GM12878 (cell line): Measurements from ENCODE around the gene USP28. TPM values are rescaled to one million over a fixed set of nuclear protein-coding genes. Genes with fewer than 3 reads are reported as not detected.
A peak's percentile ranks its signal among the peaks of the same experiment; 100 is the strongest.

Source experiments
- ATAC-seq: fragments of 200-7000 bp; cut with Tn5 transposase; 3 replicates; pipeline ENCODE4 v1.9.1; 2020; ENCODE audit warnings: mild to moderate bottlenecking, moderate library complexity
- BruUV-seq: library from RNA; stranded (reverse); fragments of 400-500 nt; replicated peaks from 2 replicates; lab custom pipeline; 2021; lab: Mats Ljungman, UMichigan
- CTCF ChIA-PET: fragments of 300-600 bp; sonication (Branson Sonifier 250); formaldehyde crosslinking; extraction: SDS; loops from one replicate; lab custom pipeline; 2021; ENCODE audit warnings: inconsistent platforms; lab: Yijun Ruan, JAX
- POLR2A ChIA-PET: fragments of 350-600 bp; formaldehyde crosslinking; extraction: SDS; loops from one replicate; lab custom pipeline; 2021; ENCODE audit warnings: inconsistent platforms; lab: Charles Lee
- RAD21 ChIA-PET: fragments of 300-600 bp; sonication (Branson Sonifier 250); formaldehyde crosslinking; loops from one replicate; lab custom pipeline; 2023; ENCODE audit warnings: antibody characterized with exemption; ENCODE audit not compliant: unreplicated experiment; lab: Charles Lee
- SMC1A ChIA-PET: fragments of 300-600 bp; sonication (Branson Sonifier 250); formaldehyde crosslinking; loops from one replicate; lab custom pipeline; 2023; ENCODE audit not compliant: unreplicated experiment, uncharacterized antibody; lab: Charles Lee
- DNase-seq: peaks from one replicate; pipeline ENCODE4 v3.0.0-alpha.2; 2011; ENCODE audit warnings: low read depth, low spot score
- FAIRE-seq: peaks from 3 replicates; lab custom pipeline; 2011; peaks lifted over from hg19 to GRCh38; lab: Jason Lieb, UNC
- H2AFZ ChIP-seq: 2 replicates; pipeline ENCODE4 v1.6.0; 2011; ENCODE audit warnings: low read depth, low read length, control low read depth; ENCODE audit not compliant: control insufficient read depth
- H3K27ac ChIP-seq: 2 replicates; pipeline ENCODE4 v1.5.1; 2011; ENCODE audit warnings: control low read depth; ENCODE audit not compliant: control insufficient read depth, insufficient read depth
- H3K27me3 ChIP-seq, 2 experiments: replicated peaks in 1 of 2; 2 replicates each; pipeline versions ENCODE4 v1.6.0 to v1.6.1; 2011; ENCODE audit warnings: low read length in 1 of 2; ENCODE audit not compliant: control insufficient read depth in 2 of 2, insufficient read depth in 2 of 2
- H3K36me3 ChIP-seq, 2 experiments: 2 replicates each; pipeline ENCODE4 v1.5.1; 2011; ENCODE audit warnings: low read length in 1 of 2; ENCODE audit not compliant: control insufficient read depth in 2 of 2, insufficient read depth in 2 of 2
- H3K4me1 ChIP-seq: 2 replicates; pipeline ENCODE4 v1.6.1; 2011; ENCODE audit warnings: mild to moderate bottlenecking, low read length, moderate library complexity, mixed read lengths; ENCODE audit not compliant: control insufficient read depth, insufficient read depth
- H3K4me2 ChIP-seq: 2 replicates; pipeline ENCODE4 v1.6.0; 2011; ENCODE audit warnings: control low read depth; ENCODE audit not compliant: control insufficient read depth, insufficient read depth
- H3K4me3 ChIP-seq: fragments of 200-600 bp; sonication (generic); 2 replicates; pipeline ENCODE4 v1.5.1; 2016
- H3K79me2 ChIP-seq: 2 replicates; pipeline ENCODE4 v1.6.0; 2011; ENCODE audit warnings: low read length; ENCODE audit not compliant: control insufficient read depth, insufficient read depth
- H3K9ac ChIP-seq: 2 replicates; pipeline ENCODE4 v1.8.0; 2011; ENCODE audit warnings: low read length, control low read depth, mixed read lengths; ENCODE audit not compliant: control insufficient read depth, insufficient read depth
- H3K9me3 ChIP-seq: replicated peaks from 3 replicates; pipeline ENCODE4 v1.5.1; 2011; ENCODE audit warnings: mild to moderate bottlenecking, low read length; ENCODE audit not compliant: control insufficient read depth, insufficient read depth
- H4K20me1 ChIP-seq: 2 replicates; pipeline ENCODE4 v1.6.0; 2011; ENCODE audit not compliant: control insufficient read depth, insufficient read depth
- ASH2L ChIP-seq: fragments of 300-600, 200-600 bp; sonication (generic); IDR thresholded peaks from 2 replicates; pipeline ENCODE4 v1.6.1; 2017; ENCODE audit warnings: low read depth, mild to moderate bottlenecking, borderline replicate concordance
- BACH1 ChIP-seq: fragments of 450-650 bp; IDR thresholded peaks from 2 replicates; pipeline ENCODE4 v1.6.1; 2017; ENCODE audit warnings: mild to moderate bottlenecking, borderline replicate concordance
- CBX5 ChIP-seq: sonication (generic); IDR thresholded peaks from 2 replicates; pipeline ENCODE4 v1.6.1; 2016; ENCODE audit warnings: low read depth, moderate library complexity, mild to moderate bottlenecking, inconsistent platforms
- CREM ChIP-seq: IDR thresholded peaks from 2 replicates; pipeline ENCODE4 v1.6.1; 2014; ENCODE audit warnings: antibody characterized with exemption, low read depth
- FOXK2 ChIP-seq: fragments of 450-650 bp; IDR thresholded peaks from 2 replicates; pipeline ENCODE4 v1.6.1; 2017; ENCODE audit warnings: mild to moderate bottlenecking, moderate library complexity
- IKZF1 ChIP-seq: fragments of 450-650 bp; conservative IDR thresholded peaks from 2 replicates; pipeline ENCODE4 v1.6.1; 2017; ENCODE audit warnings: antibody characterized with exemption, mild to moderate bottlenecking
- KAT2A ChIP-seq: conservative IDR thresholded peaks from 2 replicates; pipeline ENCODE4 v1.6.1; 2011; ENCODE audit warnings: low read depth, low read length; ENCODE audit not compliant: control insufficient read depth
- MAX ChIP-seq: IDR thresholded peaks from 2 replicates; pipeline ENCODE4 v1.6.1; 2012; ENCODE audit warnings: low read depth, low read length, improper control_type of control experiment
- NFXL1 ChIP-seq: fragments of 450-650 bp; IDR thresholded peaks from 2 replicates; pipeline ENCODE4 v1.6.1; 2017; ENCODE audit warnings: antibody characterized with exemption, mild to moderate bottlenecking, borderline replicate concordance
- POLR2A ChIP-seq: IDR thresholded peaks from 2 replicates; pipeline ENCODE4 v1.6.1; 2011; ENCODE audit warnings: low read depth, mild to moderate bottlenecking, low read length
- SKIL ChIP-seq: fragments of 450-650 bp; IDR thresholded peaks from 2 replicates; pipeline ENCODE4 v1.6.1; 2017; ENCODE audit warnings: mild to moderate bottlenecking, low read depth, inconsistent platforms; ENCODE audit not compliant: poor library complexity, severe bottlenecking
- SMAD1 ChIP-seq: fragments of 450-650 bp; IDR thresholded peaks from 2 replicates; pipeline ENCODE4 v1.6.1; 2018; ENCODE audit warnings: mild to moderate bottlenecking, low read depth; ENCODE audit not compliant: partially characterized antibody
- SMAD5 ChIP-seq: IDR thresholded peaks from 2 replicates; pipeline ENCODE4 v1.6.1; 2016; ENCODE audit warnings: antibody characterized with exemption, low read depth
- STAT3 ChIP-seq: IDR thresholded peaks from 2 replicates; pipeline ENCODE4 v1.6.1; 2011; ENCODE audit warnings: low read depth, low read length, improper control_type of control experiment
- TAF1 ChIP-seq: IDR thresholded peaks from 2 replicates; pipeline ENCODE4 v1.6.1; 2011; ENCODE audit warnings: mild to moderate bottlenecking, low read depth, low read length, borderline replicate concordance
- WRNIP1 ChIP-seq: IDR thresholded peaks from 2 replicates; pipeline ENCODE4 v1.6.1; 2011; ENCODE audit warnings: low read depth, low read length, improper control_type of control experiment, borderline replicate concordance
- YY1 ChIP-seq: IDR thresholded peaks from 2 replicates; pipeline ENCODE4 v1.6.1; 2011; ENCODE audit warnings: low read depth, mild to moderate bottlenecking, low read length
- WGBS: methylation state at CpG from one replicate; pipeline ENCODE4 v1.1.6; 2016; ENCODE audit warnings: low lambda C conversion rate; ENCODE audit not compliant: insufficient replicate concordance, insufficient coverage; ENCODE audit errors: missing lambda C conversion rate; 5-methylcytosine and 5-hydroxymethylcytosine counted together
- in situ Hi-C: fragments of 300-500 bp; cut with MboI; formaldehyde crosslinking; loops from 9 replicates; pipeline ENCODE4 v1.14.3; 2018; ENCODE audit warnings: mixed read lengths
- intact Hi-C: fragments of 100-400 bp; cut with micrococcal nuclease; formaldehyde crosslinking; loops from one replicate; pipeline ENCODE4 v1.14.2; 2022; ENCODE audit not compliant: unreplicated experiment
- polyA plus RNA-seq, 11 experiments: library from polyadenylated mRNA; depleted of rRNA in 4 of 11; unstranded in 6 of 11; stranded (reverse) in 5 of 11; fragments of >200 nt; fragmentation: Nextera tagmentation in 4 of 11; fragmentation: Illumina TruSeq in 1 of 11; extraction: Ambion mirVana in 4 of 11; extraction: Trizol in 1 of 11; gene quantifications; 1 replicate in 1 of 11; 2 replicates in 10 of 11; pipeline versions ENCODE4 v1.2.1 to v1.2.3, GENCODE V29; 2011 to 2016; ENCODE audit warnings: inconsistent platforms in 2 of 11, missing spikeins in 2 of 11, low read depth in 1 of 11
- total RNA-seq, 4 experiments: library from RNA; depleted of rRNA in 3 of 4; stranded (reverse); fragments of >200 nt in 3 of 4; fragmentation: Illumina TruSeq in 1 of 4; extraction: Trizol in 1 of 4; gene quantifications; 2 replicates each; pipeline versions ENCODE4 v1.2.1 to v1.2.3, GENCODE V29; 2013 to 2021

Gene USP28
- total and polyA plus RNA-seq, 10 of the 15 experiments (the other 5 are each of a cell fraction or from before 2014, with no cell fraction given): 2.8 to 60.4 (median 24.1) TPM

GRCh38 chr11:113856966-113857759 is 18.2 kb downstream of the USP28 start:
- ChIA-PET CTCF (interaction anchor here (0.6 kb wide), 2 partner anchors 13 to 14 kb away, joined by 3 read pairs; no protein-coding TSS in a partner anchor), POLR2A (no interaction called here), RAD21 (no interaction called here), SMC1A (no interaction called here)
- Histone ChIP-seq H3K4me1 (no peaks in the 10 kb centered on the region), H2AFZ (no peak overlapping the region), H3K9ac (no peak overlapping the region), H3K79me2 (peaks cover 3% of the 10 kb centered on the region), H3K36me3 (peaks cover 3% of the 10 kb centered on the region in 2 experiments; a peak in 2 of 4 replicates), H3K4me3 (no peak overlapping the region), H4K20me1 (no peaks in the 10 kb centered on the region), H3K9me3 (no peaks in the 10 kb centered on the region; the same call in 2 of the 3 replicates), H3K4me2 (no peak overlapping the region), H3K27me3 (no peaks in the 10 kb centered on the region), H3K27ac (no peak overlapping the region)
- intact Hi-C loops (no loop called here), in situ Hi-C loops (no loop called here)
- ATAC-seq (no peak), DNase-seq (no peak), FAIRE-seq (peak; percentile 38)
- BruUV-seq: no TSS peak
- TF ChIP-seq KAT2A: no peak
- no peak for TF ChIP-seq CBX5
- 98% methylated on average over 5 of the region's 5 CpGs for WGBS

GRCh38 chr11:113855803-113856202 is 19.6 kb downstream of the USP28 start:
- in situ Hi-C loops: no loop called here
- no peaks in the 10 kb centered on the region for H3K27me3 ChIP-seq
- H3K4me3 ChIP-seq: no peak overlapping the region
- H3K9me3 ChIP-seq: no peaks in the 10 kb centered on the region; the same call in 2 of the 3 replicates
- no peaks in the 10 kb centered on the region for H4K20me1 ChIP-seq
- no peaks in the 10 kb centered on the region for H3K4me1 ChIP-seq
- DNase-seq: no peak
- TF ChIP-seq WRNIP1: no peak
- no peak for TF ChIP-seq YY1
- no peak for TF ChIP-seq NFXL1
- no peak for TF ChIP-seq STAT3
- TF ChIP-seq FOXK2: no peak
- TF ChIP-seq CREM: no peak
- no peak for TF ChIP-seq SMAD1
- TF ChIP-seq TAF1: no peak
- no peak for TF ChIP-seq POLR2A
- no peak for TF ChIP-seq IKZF1
- TF ChIP-seq SKIL: no peak
- TF ChIP-seq SMAD5: no peak
- no peak for TF ChIP-seq ASH2L
- no peak for TF ChIP-seq BACH1
- TF ChIP-seq MAX: no peak
- TF ChIP-seq, all 136 proteins: peak for 0
- SMC1A ChIA-PET: interaction anchor here (1.6 to 2.0 kb wide), 2 partner anchors 14 to 23 kb away, joined by 5 to 7 read pairs; no protein-coding TSS in a partner anchor
- BruUV-seq: no TSS peak
- ATAC-seq: no peak
- POLR2A ChIA-PET: no interaction called here
- intact Hi-C loops: no loop called here
- no peak overlapping the region for H3K9ac ChIP-seq
- WGBS: 94% methylated on average over 6 of the region's 6 CpGs
- H3K4me2 ChIP-seq: no peak overlapping the region
- CTCF ChIA-PET: interaction anchor here (1.0 to 1.4 kb wide), 2 partner anchors 15 to 17 kb away, joined by 4 to 7 read pairs; no protein-coding TSS in a partner anchor
- FAIRE-seq: no peak
- RAD21 ChIA-PET: no interaction called here
- no peak overlapping the region for H3K27ac ChIP-seq
- H2AFZ ChIP-seq: no peak overlapping the region
- peaks cover 2% of the 10 kb centered on the region for H3K79me2 ChIP-seq
- peaks cover 3 to 5% of the 10 kb centered on the region in 2 experiments; a peak in 3 of 4 replicates for H3K36me3 ChIP-seq
